ES-I3 (cell line): ENCODE data around the gene ITIH3.

Source experiments
- H3K36me3 ChIP-seq: 2 replicates; pipeline ENCODE4 v1.6.1; 2013; ENCODE audit warnings: mild to moderate bottlenecking, low read length, control low read depth, moderate library complexity; ENCODE audit not compliant: insufficient read depth
- H3K4me1 ChIP-seq: 2 replicates; pipeline ENCODE4 v1.6.1; 2013; ENCODE audit warnings: mild to moderate bottlenecking, control low read depth, low read length; ENCODE audit not compliant: insufficient read depth
- H3K9ac ChIP-seq: 2 replicates; pipeline ENCODE4 v1.6.1; 2013; ENCODE audit warnings: low read depth, mild to moderate bottlenecking, low read length, moderate library complexity
- H3K9me3 ChIP-seq: 2 replicates; pipeline ENCODE4 v1.6.1; 2013; ENCODE audit warnings: mild to moderate bottlenecking, low read length, moderate library complexity; ENCODE audit not compliant: control insufficient read depth, insufficient read depth

ITIH3 gene

DNA sequence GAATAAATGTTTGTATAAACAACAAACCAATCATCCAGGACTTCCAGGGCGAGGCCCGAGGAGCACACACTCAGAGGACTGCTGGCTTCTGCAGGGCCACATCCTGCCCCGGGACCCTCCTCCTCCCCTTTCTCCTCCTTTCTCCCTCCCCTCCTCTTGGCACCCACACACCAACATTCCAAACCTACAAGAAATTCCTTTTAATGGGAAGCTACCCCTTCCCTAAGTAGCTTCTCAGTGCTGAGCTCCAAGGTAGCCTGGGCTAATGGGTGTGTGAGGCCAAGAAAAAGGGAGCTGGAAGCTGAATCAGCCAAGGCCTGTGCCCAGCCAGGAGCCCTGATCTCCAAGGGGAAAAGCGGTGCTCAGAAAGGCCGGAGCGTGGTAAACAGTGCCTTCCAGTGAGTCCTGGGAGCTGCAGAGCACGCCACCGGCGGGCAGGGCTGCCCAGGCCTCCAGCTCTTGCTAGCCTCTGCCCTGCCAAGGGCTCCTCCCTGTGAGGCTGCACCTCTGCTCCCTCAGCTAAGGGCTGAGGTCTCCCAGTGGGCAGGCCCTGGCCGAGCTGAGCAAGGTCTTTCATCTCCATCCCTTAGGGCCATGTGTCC lies 3.9 kb downstream of the ITIH3 start:
- no peaks in the 10 kb centered on the region for H3K4me1 ChIP-seq
- no peak overlapping the region for H3K9ac ChIP-seq
- no peaks in the 10 kb centered on the region for H3K9me3 ChIP-seq
- H3K36me3 ChIP-seq = no peaks in the 10 kb centered on the region

GRCh38 chr3:52798978-52799476 lies 4.4 kb downstream of the ITIH3 start:
- H3K9me3 ChIP-seq = no peaks in the 10 kb centered on the region
- H3K9ac ChIP-seq = no peak overlapping the region
- no peaks in the 10 kb centered on the region for H3K36me3 ChIP-seq
- no peaks in the 10 kb centered on the region for H3K4me1 ChIP-seq

DNA sequence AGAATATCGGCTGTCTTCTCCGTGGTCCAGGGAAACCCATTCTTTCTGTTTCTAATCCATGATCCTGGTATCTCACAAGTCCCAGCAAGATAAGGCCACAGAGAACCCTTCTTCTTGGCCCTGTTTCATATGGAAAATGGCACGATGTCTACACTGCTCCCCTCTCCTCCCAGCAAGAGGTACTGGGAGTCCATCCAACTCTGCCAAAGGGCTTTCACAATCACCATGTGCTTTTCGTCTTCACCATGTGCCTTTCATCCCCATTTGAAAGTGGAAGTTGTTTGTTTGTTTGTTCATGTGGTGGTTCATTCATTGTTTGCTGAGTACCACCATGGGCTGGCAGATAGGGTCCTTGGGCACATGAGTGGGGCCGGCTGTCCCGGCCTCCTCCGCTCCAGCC lies 5.5 kb downstream of the ITIH3 start:
- H3K9me3 ChIP-seq = no peaks in the 10 kb centered on the region
- H3K4me1 ChIP-seq = no peaks in the 10 kb centered on the region
- H3K36me3 ChIP-seq = no peaks in the 10 kb centered on the region
- H3K9ac ChIP-seq = no peak overlapping the region

DNA sequence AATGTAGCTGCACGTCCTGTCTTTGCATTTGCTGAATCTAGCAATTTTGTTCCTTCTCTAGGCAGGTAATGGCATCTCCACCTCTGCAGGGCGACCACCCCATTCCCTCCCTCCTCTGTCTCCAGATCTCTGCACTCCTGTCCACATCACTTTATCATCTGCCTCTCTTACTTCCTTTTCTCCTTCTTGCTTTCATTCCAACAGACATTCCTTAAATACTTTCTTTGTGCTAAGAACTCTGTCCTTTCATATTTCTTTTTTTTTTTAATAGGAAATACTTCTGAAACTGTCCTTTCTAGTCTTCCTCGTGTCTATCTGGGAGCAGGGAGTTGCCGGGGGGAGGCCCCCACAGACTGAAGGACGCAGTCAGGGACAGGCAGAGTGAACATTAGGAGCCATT lies 7.2 kb downstream of the ITIH3 start:
- Histone ChIP-seq H3K9ac (no peak overlapping the region), H3K36me3 (no peaks in the 10 kb centered on the region), H3K9me3 (no peaks in the 10 kb centered on the region), H3K4me1 (no peaks in the 10 kb centered on the region)

- no peaks in the 10 kb centered on the region for H3K36me3 ChIP-seq
- H3K9me3 ChIP-seq = no peaks in the 10 kb centered on the region
- no peaks in the 10 kb centered on the region for H3K4me1 ChIP-seq
- no peak overlapping the region for H3K9ac ChIP-seq
Observed at GRCh38 chr3:52805270-52806039, 10.9 kb downstream of the ITIH3 start.

DNA sequence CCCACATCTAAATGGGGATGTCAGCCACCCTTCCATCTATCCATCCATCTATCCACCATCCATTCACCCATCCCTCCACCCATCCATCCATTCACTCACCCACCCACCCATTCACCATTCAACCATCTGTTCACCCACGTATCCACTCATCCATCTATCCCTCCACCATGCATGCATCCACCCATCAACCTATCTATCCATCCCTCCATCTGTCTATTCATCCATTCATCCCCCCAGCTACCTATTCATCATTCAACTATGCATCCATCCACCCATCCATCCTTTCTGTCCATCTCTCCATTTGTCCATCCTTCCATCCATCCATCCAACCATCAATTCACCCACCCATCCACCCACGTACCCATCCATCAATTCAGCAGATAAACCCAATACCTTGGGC lies 14.6 kb downstream of the ITIH3 start:
- H3K9me3 ChIP-seq = no peaks in the 10 kb centered on the region
- H3K9ac ChIP-seq = no peak overlapping the region
- no peaks in the 10 kb centered on the region for H3K36me3 ChIP-seq
- no peaks in the 10 kb centered on the region for H3K4me1 ChIP-seq

- Histone ChIP-seq H3K36me3 (no peaks in the 10 kb centered on the region), H3K4me1 (no peaks in the 10 kb centered on the region), H3K9ac (no peak overlapping the region), H3K9me3 (no peaks in the 10 kb centered on the region)
Observed at GRCh38 chr3:52809662-52810377, 15.2 kb downstream of the ITIH3 start.

DNA sequence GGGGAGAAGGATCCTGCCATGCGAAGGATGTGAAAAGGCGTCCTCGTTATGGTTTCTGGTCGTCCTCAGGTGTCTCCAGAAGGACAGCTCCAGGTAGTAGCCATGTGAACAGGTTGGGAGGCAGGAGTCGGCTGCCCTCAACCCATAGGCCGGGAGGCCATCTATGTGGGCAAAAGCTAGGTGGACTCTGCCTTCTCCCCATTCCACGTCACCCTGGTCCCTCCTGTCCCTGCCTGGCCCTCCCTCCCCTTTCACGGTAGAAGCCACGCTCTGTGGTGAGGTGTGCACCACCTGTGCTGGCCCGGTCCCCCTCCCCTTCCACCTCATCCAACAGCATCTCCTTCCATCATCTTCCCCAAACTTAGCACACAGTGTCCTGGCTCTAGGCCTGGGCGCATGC lies 16.3 kb downstream of the ITIH3 start:
- H3K9me3 ChIP-seq = no peaks in the 10 kb centered on the region
- H3K4me1 ChIP-seq = no peaks in the 10 kb centered on the region
- H3K9ac ChIP-seq = no peak overlapping the region
- H3K36me3 ChIP-seq = no peaks in the 10 kb centered on the region

DNA sequence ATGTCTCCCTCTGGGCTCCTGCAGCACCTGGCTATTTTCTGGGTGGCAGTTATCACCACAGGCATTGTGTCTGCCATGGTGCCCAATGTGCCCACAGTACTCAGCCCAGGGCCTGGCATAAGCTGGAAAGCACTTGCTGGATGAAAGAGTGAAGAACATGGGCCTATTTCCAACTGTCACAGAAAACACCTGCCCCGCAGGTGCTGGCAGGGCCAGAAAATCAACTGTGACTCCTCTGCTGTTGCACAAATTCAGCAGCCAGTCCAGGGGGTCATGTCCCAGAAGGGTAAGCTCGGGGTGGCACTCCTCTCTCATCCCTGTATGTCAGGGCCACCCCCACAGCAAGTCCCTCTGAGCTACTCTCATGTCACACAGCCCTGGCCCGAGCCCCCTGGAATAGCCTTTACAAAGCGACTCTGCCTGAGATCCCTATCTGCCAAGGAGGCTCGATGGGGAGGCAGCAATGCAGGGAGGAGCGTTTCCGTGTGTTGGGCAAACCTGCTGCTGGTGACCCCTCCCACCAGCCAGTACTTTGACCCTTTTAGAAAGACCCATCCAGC lies 16.9 kb downstream of the ITIH3 start:
- no peak overlapping the region for H3K9ac ChIP-seq
- H3K4me1 ChIP-seq = no peaks in the 10 kb centered on the region

DNA sequence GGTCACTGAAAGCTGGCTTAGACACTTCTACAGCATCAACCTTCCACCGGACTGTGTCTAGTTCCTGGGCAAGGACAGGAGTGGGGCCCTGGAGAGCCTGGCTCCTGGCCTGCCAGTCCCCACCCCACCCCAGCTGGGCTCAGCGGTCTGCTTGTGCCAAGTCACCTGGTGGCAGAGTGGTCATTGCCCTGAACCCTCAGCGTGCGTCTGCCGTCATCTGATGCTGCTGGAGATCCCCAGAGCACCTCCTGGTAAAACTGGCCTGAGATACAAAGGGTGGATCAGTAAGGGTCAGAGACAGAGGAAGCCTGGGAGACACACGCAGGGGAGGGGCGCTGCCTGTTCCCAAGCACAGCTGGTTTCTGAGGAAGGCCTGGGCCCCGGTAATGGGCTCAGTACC lies 19.2 kb downstream of the ITIH3 start:
- H3K36me3 ChIP-seq = no peaks in the 10 kb centered on the region
- no peak overlapping the region for H3K9ac ChIP-seq
- H3K4me1 ChIP-seq = peaks cover 6% of the 10 kb centered on the region; the same call in 1 of the 2 replicates
- H3K9me3 ChIP-seq = no peaks in the 10 kb centered on the region

More for the DNA sequence above, 16.9 kb downstream of the ITIH3 start:
- Histone ChIP-seq H3K36me3 (no peaks in the 10 kb centered on the region), H3K9me3 (no peaks in the 10 kb centered on the region)

GRCh38 chr3:52816199-52816598 lies 21.6 kb downstream of the ITIH3 start:
- H3K36me3 ChIP-seq = no peaks in the 10 kb centered on the region

GRCh38 chr3:52816654-52817053 lies 22.1 kb downstream of the ITIH3 start:
- Histone ChIP-seq H3K9ac (no peak overlapping the region), H3K4me1 (peaks cover 15% of the 10 kb centered on the region; the same call in 1 of the 2 replicates), H3K9me3 (no peaks in the 10 kb centered on the region), H3K36me3 (no peaks in the 10 kb centered on the region)

More at GRCh38 chr3:52816199-52816598, 21.6 kb downstream of the ITIH3 start:
- Histone ChIP-seq H3K9ac (no peak overlapping the region), H3K4me1 (peaks cover 15% of the 10 kb centered on the region; the same call in 1 of the 2 replicates), H3K9me3 (no peaks in the 10 kb centered on the region)

GRCh38 chr3:52817221-52817620 lies 22.6 kb downstream of the ITIH3 start:
- Histone ChIP-seq H3K4me1 (peaks cover 15% of the 10 kb centered on the region; the same call in 1 of the 2 replicates), H3K9ac (no peak overlapping the region), H3K36me3 (no peaks in the 10 kb centered on the region), H3K9me3 (no peaks in the 10 kb centered on the region)

DNA sequence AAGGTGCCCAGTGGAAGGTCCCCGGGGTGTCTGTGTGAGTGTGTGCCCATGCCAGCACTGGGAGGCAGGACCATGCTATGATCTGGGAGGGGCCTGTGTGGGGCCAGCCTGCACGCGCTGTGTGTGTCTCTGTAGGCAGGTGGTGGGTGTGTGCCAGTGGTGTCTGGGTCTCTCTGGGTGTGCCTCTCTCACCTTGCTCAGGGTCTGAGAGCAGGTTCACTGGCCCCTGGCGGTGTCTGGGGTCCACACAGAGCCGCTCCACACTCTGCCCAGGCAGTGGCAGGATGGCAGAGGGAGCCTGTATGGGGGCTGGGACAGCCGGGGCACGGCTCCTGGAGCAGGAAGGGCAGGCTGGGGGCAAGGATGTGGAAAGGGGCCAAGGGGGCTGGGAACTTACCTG lies 23.3 kb downstream of the ITIH3 start:
- Histone ChIP-seq H3K9ac (no peak overlapping the region), H3K9me3 (no peaks in the 10 kb centered on the region), H3K4me1 (peaks cover 15% of the 10 kb centered on the region; the same call in 1 of the 2 replicates), H3K36me3 (no peaks in the 10 kb centered on the region)
